Panc1 (cell line): ENCODE results near the gene ATP9A. TPM values are rescaled to one million over a fixed set of nuclear protein-coding genes. Genes with fewer than 3 reads are reported as not detected.

Experiments
- ATAC-seq: fragments of 200-7000 bp; cut with Tn5 transposase; 2 replicates; pipeline ENCODE4 v1.9.1; 2020; ENCODE audit warnings: mild to moderate bottlenecking, moderate library complexity
- BruUV-seq: library from RNA; stranded (reverse); fragments of 400-500 nt; replicated peaks from 2 replicates; lab custom pipeline; 2021; lab: Mats Ljungman, UMichigan
- CTCF ChIA-PET: fragments of 300-600 bp; sonication (Branson Sonifier 250); formaldehyde crosslinking; loops from one replicate; lab custom pipeline; 2022; ENCODE audit warnings: antibody characterized with exemption; lab: Charles Lee
- POLR2A ChIA-PET: fragments of 300-600 bp; sonication (Branson Sonifier 250); formaldehyde crosslinking; loops from one replicate; lab custom pipeline; 2022; ENCODE audit warnings: antibody characterized with exemption; lab: Charles Lee
- DNase-seq: peaks from one replicate; pipeline ENCODE4 v3.0.0-alpha.2; 2010; ENCODE audit warnings: low read depth, low spot score
- H3K27ac ChIP-seq: 2 replicates; pipeline ENCODE4 v1.5.1; 2011; ENCODE audit warnings: mild to moderate bottlenecking, low read length, inconsistent platforms
- H3K27me3 ChIP-seq: fragments of 200-500 bp; sonication (Bioruptor generic); 2 replicates; pipeline ENCODE4 v1.6.0; 2014; ENCODE audit warnings: low read length, inconsistent platforms; ENCODE audit not compliant: control insufficient read depth, insufficient read depth
- H3K36me3 ChIP-seq: fragments of 200-500 bp; sonication (Bioruptor generic); 2 replicates; pipeline ENCODE4 v1.5.1; 2014; ENCODE audit warnings: inconsistent platforms, mild to moderate bottlenecking, low read length, moderate library complexity; ENCODE audit not compliant: control insufficient read depth, insufficient read depth
- H3K4me1 ChIP-seq: 2 replicates; pipeline ENCODE4 v1.5.1; 2011; ENCODE audit warnings: inconsistent platforms, mild to moderate bottlenecking, low read length, moderate library complexity; ENCODE audit not compliant: control insufficient read depth, insufficient read depth
- H3K4me3 ChIP-seq, 2 experiments: 2 replicates each; pipeline ENCODE4 v1.5.1; 2011 to 2012; ENCODE audit warnings: low read depth in 2 of 2, low read length in 2 of 2, mild to moderate bottlenecking in 2 of 2, inconsistent platforms in 1 of 2, moderate library complexity in 1 of 2
- H3K9me3 ChIP-seq: fragments of 200-500 bp; sonication (Bioruptor generic); 2 replicates; pipeline ENCODE4 v1.5.1; 2014; ENCODE audit warnings: low read depth, mild to moderate bottlenecking, inconsistent platforms, low read length, moderate library complexity; ENCODE audit not compliant: control insufficient read depth, insufficient read depth
- CTCF ChIP-seq: fragments of 450-650 bp; IDR thresholded peaks from 2 replicates; pipeline ENCODE4 v1.5.1; 2017; ENCODE audit warnings: mild to moderate bottlenecking
- POLR2AphosphoS5 ChIP-seq: IDR thresholded peaks from 2 replicates; pipeline ENCODE4 v1.6.1; 2012; ENCODE audit warnings: mild to moderate bottlenecking, low read depth, low read length, moderate library complexity
- REST ChIP-seq, 2 experiments: IDR thresholded peaks; 2 replicates each; pipeline ENCODE4 v1.6.1; 2011 to 2012; ENCODE audit warnings: low read depth in 2 of 2, control low read depth in 1 of 2, low read length in 1 of 2, mild to moderate bottlenecking in 1 of 2, moderate library complexity in 1 of 2; ENCODE audit not compliant: insufficient read depth in 1 of 2
- SIN3A ChIP-seq: IDR thresholded peaks from 2 replicates; pipeline ENCODE4 v1.6.1; 2012; ENCODE audit warnings: low read depth, mild to moderate bottlenecking, low read length, moderate library complexity, borderline replicate concordance; ENCODE audit not compliant: insufficient read depth
- TCF7L2 ChIP-seq: IDR thresholded peaks from 2 replicates; pipeline ENCODE4 v1.6.1; 2011; ENCODE audit warnings: mild to moderate bottlenecking, low read depth, low read length, inconsistent platforms
- in situ Hi-C: cut with HindIII; loops from 2 replicates; pipeline ENCODE4 v1.10.0; 2016; ENCODE audit warnings: low sequenced_read_pairs, low pct_unique_long_range_greater_than_20kb
- intact Hi-C: fragments of 100-400 bp; cut with micrococcal nuclease; formaldehyde crosslinking; loops from one replicate; pipeline ENCODE4 v1.10.0; 2022; ENCODE audit not compliant: unreplicated experiment
- total RNA-seq: library from RNA; stranded (reverse); gene quantifications from one replicate; pipeline ENCODE4 v1.2.1, GENCODE V29; 2021; ENCODE audit not compliant: unreplicated experiment

ATP9A gene
- total RNA-seq, 1 experiment from 2014 or later: 8.7 TPM

GRCh38 chr20:51688600-51689244 lies 79.5 kb downstream of the ATP9A start:
- ChIA-PET CTCF (no interaction called here), POLR2A (no interaction called here)
- H3K9me3 ChIP-seq: no peaks in the 10 kb centered on the region
- no peak overlapping the region for H3K27ac ChIP-seq
- DNase-seq (no peak), ATAC-seq (no peak)
- in situ Hi-C loops (no loop called here), intact Hi-C loops (no loop called here)
- H3K27me3 ChIP-seq: no peaks in the 10 kb centered on the region
- TF ChIP-seq TCF7L2 (no peak), SIN3A (no peak), REST (IDR thresholded peaks at IDR 0.05; ENCODE audit: insufficient read depth in 1 of 2, low read depth in 2 of 2, low read length in 1 of 2) (no peak), CTCF (no peak), POLR2AphosphoS5 (no peak)
- no TSS peak for BruUV-seq
- no peaks in the 10 kb centered on the region for H3K4me1 ChIP-seq
- H3K36me3 ChIP-seq: no peaks in the 10 kb centered on the region
- no peak overlapping the region for H3K4me3 ChIP-seq

DNA sequence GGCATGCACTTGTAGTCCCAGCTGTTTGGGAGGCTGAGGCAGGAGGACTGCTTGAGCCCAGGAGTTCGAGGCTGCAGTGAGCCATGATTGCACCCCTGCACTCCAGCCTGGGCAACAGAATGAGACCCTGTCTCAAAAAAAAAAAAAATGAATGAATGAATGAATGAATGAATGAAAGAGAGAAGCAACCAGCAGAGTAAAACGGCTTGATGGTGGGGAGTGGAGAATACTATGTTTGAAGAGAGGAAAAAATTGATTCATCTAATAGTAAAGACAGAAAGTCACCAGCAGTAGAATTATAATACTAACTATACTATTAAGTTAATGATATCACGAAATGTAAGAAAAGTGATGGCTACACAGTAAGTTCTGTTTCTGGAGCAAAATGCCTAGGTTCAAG lies 80.6 kb downstream of the ATP9A start:
- H3K9me3 ChIP-seq: no peaks in the 10 kb centered on the region
- in situ Hi-C loops: no loop called here
- DNase-seq (no peak), ATAC-seq (no peak)
- H3K27me3 ChIP-seq: no peaks in the 10 kb centered on the region
- no peaks in the 10 kb centered on the region for H3K36me3 ChIP-seq
- H3K4me1 ChIP-seq: no peaks in the 10 kb centered on the region
- TF ChIP-seq CTCF (no peak), SIN3A (no peak), POLR2AphosphoS5 (no peak), REST (IDR thresholded peaks at IDR 0.05; ENCODE audit: insufficient read depth in 1 of 2, low read depth in 2 of 2, low read length in 1 of 2) (no peak)
- intact Hi-C loops: no loop called here
- ChIA-PET CTCF (interaction anchor here (0.6 kb wide), 1 partner anchor 93 kb away, joined by 6 read pairs; no protein-coding TSS in a partner anchor), POLR2A (no interaction called here)
- H3K27ac ChIP-seq: no peak overlapping the region
- no peak overlapping the region for H3K4me3 ChIP-seq
- no TSS peak for BruUV-seq
